NB4 (cell line): ENCODE measurements around the gene TMEM131L.

Experiments used
- DNase-seq: peaks from one replicate; pipeline ENCODE4 v3.0.0; 2010; ENCODE audit warnings: low read depth
- H3K4me3 ChIP-seq: one replicate; pipeline ENCODE4 v1.5.1; 2011; ENCODE audit warnings: mild to moderate bottlenecking, low read depth, low read length, moderate library complexity
- MYC ChIP-seq: IDR thresholded peaks from 2 replicates; pipeline ENCODE4 v1.6.1; 2011; ENCODE audit warnings: low read depth, low read length
- POLR2A ChIP-seq: IDR thresholded peaks from 2 replicates; pipeline ENCODE4 v1.6.1; 2011; ENCODE audit warnings: mild to moderate bottlenecking; ENCODE audit not compliant: insufficient read length; ENCODE audit errors: extremely low read depth
- TF ChIP-seq, protein P1 (sequence below): IDR thresholded peaks from 2 replicates; pipeline ENCODE4 v1.6.1; 2011; ENCODE audit warnings: low read depth, low read length
- TF ChIP-seq, protein P2 (sequence below): IDR thresholded peaks from one replicate; pipeline ENCODE4 v1.5.1; 2012; ENCODE audit warnings: low read depth, low read length

Gene TMEM131L

DNA sequence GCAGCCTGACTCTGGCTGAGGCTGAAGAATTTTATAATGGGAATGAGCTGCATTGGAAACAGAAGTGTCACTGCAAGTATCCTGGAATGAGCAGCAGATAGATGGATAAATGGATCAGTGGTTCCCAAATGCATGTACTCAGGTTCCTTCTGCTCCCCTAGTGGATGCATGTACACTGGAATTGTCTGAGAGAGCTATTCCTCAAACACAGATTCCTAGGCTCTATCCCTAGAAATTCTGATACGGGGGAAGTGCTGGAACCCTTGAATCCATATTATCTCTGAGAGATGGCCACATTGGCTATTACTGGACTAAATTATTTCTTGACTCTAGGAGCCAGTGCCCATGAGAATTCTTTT lies 64.8 kb downstream of the TMEM131L start:
- TF ChIP-seq, protein P1, sequence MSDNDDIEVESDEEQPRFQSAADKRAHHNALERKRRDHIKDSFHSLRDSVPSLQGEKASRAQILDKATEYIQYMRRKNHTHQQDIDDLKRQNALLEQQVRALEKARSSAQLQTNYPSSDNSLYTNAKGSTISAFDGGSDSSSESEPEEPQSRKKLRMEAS, result no peak
- TF ChIP-seq, protein P2, sequence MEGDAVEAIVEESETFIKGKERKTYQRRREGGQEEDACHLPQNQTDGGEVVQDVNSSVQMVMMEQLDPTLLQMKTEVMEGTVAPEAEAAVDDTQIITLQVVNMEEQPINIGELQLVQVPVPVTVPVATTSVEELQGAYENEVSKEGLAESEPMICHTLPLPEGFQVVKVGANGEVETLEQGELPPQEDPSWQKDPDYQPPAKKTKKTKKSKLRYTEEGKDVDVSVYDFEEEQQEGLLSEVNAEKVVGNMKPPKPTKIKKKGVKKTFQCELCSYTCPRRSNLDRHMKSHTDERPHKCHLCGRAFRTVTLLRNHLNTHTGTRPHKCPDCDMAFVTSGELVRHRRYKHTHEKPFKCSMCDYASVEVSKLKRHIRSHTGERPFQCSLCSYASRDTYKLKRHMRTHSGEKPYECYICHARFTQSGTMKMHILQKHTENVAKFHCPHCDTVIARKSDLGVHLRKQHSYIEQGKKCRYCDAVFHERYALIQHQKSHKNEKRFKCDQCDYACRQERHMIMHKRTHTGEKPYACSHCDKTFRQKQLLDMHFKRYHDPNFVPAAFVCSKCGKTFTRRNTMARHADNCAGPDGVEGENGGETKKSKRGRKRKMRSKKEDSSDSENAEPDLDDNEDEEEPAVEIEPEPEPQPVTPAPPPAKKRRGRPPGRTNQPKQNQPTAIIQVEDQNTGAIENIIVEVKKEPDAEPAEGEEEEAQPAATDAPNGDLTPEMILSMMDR, result no peak
- TF ChIP-seq POLR2A, result no peak
- TF ChIP-seq MYC, result no peak

DNA sequence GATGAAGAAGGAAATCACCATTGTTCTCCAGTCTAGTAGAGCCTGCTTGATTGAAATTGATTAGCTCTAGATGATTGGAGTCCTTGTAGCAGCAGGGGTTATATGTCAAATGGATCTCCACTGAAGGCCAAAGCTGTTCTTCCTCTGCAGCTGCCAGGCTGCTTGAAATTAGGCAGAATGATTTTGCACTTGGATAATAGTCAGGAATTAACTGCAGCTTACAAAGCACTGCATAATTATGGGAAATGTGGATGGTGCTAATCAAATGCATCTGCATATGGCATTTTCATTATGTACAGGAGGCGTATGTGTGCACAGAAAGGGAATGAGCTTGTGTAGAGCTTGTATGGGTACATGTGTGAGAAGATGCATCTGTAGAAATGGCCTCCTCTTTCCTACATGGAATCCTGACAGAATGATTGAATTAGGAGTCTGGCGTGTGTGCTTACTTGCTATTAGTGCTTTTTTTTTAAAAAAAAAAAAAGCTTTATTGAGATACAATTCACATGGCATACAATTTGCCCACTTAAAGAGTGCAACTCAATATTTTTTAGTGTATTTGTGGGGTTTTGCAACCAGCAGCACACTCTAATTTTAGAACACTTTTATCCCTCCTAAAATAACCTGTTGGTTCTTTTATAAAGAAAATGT lies 65.9 kb downstream of the TMEM131L start:
- DNase-seq, result no peak
- TF ChIP-seq, protein P2, result no peak
- no peak for TF ChIP-seq POLR2A
- TF ChIP-seq MYC, result no peak
- TF ChIP-seq, protein P1, result no peak

More for the DNA sequence above, 64.8 kb downstream of the TMEM131L start:
- DNase-seq, result no peak
- no peak overlapping the region for H3K4me3 ChIP-seq

DNA sequence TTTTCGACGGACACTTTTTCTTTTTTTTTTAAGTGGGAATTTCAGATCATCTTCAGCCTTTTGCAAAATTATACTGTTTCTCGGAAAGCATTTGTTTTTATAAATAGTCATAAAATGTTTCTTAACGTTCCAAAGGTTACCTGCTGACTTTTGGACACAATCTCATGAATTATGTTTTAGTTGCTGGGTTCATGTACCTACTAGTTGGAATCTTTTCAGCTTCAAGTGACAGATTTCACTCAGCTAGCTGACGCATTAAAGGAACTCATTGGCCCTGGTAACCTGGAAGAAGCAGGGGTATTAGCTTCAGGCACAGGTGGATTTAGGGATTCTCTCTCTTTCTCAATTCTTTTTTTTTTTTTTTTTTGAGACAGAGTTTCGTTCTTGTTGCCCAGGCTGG lies 66.5 kb downstream of the TMEM131L start:
- TF ChIP-seq POLR2A (no peak), MYC (no peak)
- H3K4me3 ChIP-seq, result no peak overlapping the region
- no peak for DNase-seq

More for the DNA sequence above, 65.9 kb downstream of the TMEM131L start:
- no peak overlapping the region for H3K4me3 ChIP-seq

DNA sequence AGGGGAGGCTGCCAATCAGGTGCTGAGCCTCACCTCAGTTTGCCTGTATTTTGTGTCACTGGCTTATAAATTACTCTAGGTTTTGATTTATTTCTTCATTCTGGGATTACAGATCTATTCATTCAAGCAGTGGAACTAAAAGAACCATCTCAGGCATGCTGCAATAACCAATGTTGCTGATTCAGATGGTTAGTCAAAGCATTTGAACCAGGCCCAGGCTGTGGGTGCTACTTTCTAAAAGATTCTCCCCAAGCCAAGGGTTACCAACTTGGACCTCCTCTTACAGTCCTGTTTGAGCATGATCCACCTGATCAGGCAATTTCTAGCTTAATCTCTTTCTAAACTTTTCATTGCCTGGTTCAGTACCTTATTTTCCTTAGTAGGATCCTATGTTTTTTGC lies 67.2 kb downstream of the TMEM131L start:
- H3K4me3 ChIP-seq, result no peak overlapping the region
- TF ChIP-seq, protein P1, result no peak
- TF ChIP-seq POLR2A, result no peak
- no peak for TF ChIP-seq MYC
- TF ChIP-seq, protein P2, result no peak
- DNase-seq, result no peak

DNA sequence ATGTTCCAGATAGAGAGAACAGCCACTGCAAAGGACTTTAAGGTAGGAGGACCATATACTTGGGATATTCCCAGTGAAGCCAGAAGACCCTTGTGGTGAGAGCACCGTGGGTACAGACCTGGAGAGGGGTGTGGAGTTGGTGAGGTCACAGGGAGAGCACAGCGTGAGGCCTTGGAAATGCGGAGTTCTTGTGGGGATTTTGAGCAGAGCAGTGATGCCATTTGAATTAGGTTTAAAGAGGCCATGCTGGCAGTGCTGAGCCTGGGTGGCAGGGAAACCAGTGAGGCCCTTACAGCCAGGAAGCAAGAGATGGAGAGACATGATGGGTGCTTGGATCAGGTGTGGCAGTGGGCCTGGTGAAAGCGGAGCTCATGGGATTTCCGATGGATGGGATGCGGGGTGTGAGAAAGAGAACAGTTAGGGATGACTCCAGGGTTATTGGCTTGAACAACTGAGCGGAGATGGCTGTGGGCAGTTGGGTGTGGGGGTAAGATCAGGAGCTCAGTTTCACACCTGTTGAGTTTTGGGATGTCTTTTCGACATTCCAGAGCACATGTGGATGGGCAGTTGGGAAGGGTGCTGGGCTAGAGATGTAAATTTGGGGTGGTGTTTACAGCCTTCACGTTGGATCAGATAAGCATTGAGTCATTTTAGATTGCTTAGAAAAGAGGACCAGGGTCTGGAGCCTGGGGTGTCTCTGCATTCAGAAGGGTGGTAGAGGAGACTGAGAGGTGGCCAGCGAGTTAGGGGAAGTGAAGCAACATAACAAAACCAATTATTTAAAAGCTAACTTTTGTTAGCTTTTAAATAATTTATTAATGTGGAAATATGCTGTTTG lies 68.9 kb downstream of the TMEM131L start:
- TF ChIP-seq, protein P1, result no peak
- no peak for TF ChIP-seq MYC
- TF ChIP-seq, protein P2, result no peak
- no peak for TF ChIP-seq POLR2A
- no peak for DNase-seq
- no peak overlapping the region for H3K4me3 ChIP-seq

DNA sequence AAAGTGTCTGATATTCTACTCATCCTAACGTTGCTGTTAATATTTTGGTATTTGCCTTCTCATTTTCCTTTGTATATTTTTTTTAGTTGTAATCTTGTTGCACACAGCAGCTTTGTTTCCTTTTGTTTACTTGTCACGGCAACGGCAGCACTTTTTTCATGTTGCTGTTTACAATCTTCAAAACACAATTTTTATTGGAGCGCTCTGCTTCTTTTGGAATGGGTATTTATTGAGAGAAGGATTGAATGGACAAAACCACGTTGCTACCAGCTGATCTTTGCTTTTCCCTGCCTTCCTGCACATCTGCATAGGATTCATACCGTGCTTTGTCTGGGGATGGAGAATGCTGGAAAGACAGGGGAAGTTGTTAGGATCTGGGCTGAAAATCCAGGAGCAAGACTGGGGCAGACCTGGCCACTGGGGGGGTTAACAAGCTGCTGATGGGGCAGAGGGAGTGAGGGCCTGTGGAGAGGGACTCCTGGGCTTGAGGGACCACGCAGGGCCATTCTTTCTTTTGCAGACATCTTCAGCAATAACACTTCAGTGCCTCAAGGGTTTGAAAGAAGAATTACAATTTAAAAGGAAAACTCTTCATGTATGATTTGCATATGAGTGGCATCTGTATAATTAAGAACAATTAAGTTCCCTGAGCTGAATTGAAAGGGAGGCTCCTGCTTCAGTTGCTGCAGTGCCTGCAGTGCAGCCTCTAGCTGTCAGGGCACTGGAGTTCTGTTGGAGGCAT lies 69.8 kb downstream of the TMEM131L start:
- DNase-seq, result no peak
- TF ChIP-seq, protein P2, result no peak
- TF ChIP-seq POLR2A (no peak), MYC (no peak)
- TF ChIP-seq, protein P1, result no peak
- no peak overlapping the region for H3K4me3 ChIP-seq
